HL-60/S4 (cell line): Measurements from ENCODE around the gene EYA2.
"Not testable (repeated sequence)": the region's sequence is repeated elsewhere in the genome, so short reads cannot be mapped to it uniquely, and the experiment has no call there.

Experiments
- in situ Hi-C: fragments of 300-500 bp; cut with MboI; formaldehyde crosslinking; loops from 2 replicates; pipeline ENCODE4 v1.14.3; 2022; ENCODE audit warnings: low sequenced_read_pairs

EYA2 gene

DNA sequence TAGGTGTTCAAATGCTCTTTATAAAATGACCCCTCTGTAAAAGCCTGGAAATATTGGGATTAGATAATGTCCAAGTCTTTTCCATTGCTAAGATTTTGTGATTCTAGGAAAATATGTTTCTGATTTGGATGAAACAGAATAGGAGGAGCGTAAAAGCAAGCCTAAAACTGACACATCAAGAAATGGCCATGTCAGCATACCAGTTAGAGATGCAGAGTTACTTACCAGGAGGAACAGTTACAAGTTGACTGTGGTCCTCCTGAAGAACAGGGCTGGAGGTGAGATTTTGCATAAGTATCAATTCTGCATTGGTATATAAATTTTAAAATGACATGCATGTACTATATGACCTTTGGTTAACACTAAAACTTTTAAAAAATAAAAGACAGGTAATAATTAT is 35.3 kb downstream of the EYA2 start:
- in situ Hi-C loops, result no loop called here

- in situ Hi-C loops, result no loop called here
Measured at GRCh38 chr20:46930640-46931339, 36.1 kb downstream of the EYA2 start.

- in situ Hi-C loops, result no loop called here
Measured at GRCh38 chr20:46931699-46932098, 37.1 kb downstream of the EYA2 start.

DNA sequence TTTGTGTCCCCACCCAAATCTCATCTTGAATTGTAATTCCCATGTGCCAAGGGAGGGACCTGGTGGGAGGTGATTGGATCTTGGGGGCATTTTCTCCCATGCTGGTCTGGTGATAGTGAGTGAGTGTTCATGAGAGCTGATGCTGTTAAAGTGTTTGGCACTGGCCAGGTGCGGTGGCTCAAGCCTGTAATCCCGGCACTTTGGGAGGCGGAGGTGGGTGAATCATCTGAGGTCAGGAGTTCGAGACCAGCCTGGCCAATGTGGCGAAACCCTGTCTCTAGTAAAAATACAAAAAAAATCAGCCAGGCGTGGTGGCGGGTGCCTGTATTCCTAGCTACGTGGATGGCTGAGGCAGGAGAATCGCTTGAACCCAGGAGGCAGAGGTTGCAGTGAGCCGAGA is 37.8 kb downstream of the EYA2 start:
- in situ Hi-C loops, result not testable (repeated sequence)

DNA sequence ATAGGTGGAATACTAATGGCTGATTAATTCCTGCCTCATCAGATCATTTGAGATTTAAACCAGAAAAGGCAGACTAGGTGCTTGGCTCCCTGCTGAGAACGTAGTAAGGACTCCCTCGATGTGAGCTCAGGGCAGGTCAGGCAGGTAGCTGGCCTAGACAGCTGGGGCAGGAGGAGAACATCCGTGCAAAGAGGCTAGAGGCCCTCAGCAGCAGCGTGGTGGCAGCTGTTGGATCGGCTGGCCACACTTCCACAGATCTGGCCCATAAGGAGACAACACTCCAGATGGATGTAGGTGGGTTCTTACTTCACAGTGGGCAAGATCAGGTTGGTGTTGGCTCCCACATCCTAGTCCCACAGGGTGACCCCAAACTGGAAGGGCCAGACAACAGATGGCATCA is 38.5 kb downstream of the EYA2 start:
- in situ Hi-C loops, result no loop called here

GRCh38 chr20:46934746-46935287 is 40.2 kb downstream of the EYA2 start:
- in situ Hi-C loops, result no loop called here

- in situ Hi-C loops, result no loop called here
Measured at GRCh38 chr20:46935394-46936017, 40.9 kb downstream of the EYA2 start.

- in situ Hi-C loops, result no loop called here
Measured at GRCh38 chr20:46936415-46937156, 41.9 kb downstream of the EYA2 start.

- in situ Hi-C loops, result no loop called here
Measured at GRCh38 chr20:46937157-46937523, 42.5 kb downstream of the EYA2 start.

GRCh38 chr20:46937533-46938226 is 43.0 kb downstream of the EYA2 start:
- in situ Hi-C loops, result no loop called here

DNA sequence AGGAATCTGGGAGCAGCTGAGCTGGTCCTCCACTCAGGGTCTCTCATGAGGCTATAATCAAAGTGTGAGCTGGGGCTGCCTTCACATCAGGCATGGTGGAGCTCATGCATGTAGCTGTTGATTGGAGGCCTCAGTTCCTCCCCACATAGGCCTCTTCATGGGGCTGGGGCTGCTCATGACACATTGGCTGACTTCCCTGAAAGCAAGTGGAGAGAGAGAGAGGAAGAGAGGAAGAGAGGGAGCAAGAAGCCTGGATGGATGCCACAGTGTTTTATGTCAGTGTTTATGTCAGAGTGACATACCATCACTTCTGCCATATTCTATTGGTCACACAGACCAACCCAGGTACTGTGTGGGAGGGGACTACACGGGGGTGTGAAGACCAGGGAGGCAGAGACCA is 43.8 kb downstream of the EYA2 start:
- in situ Hi-C loops, result no loop called here

GRCh38 chr20:46939031-46939965 is 44.7 kb downstream of the EYA2 start:
- in situ Hi-C loops, result no loop called here

DNA sequence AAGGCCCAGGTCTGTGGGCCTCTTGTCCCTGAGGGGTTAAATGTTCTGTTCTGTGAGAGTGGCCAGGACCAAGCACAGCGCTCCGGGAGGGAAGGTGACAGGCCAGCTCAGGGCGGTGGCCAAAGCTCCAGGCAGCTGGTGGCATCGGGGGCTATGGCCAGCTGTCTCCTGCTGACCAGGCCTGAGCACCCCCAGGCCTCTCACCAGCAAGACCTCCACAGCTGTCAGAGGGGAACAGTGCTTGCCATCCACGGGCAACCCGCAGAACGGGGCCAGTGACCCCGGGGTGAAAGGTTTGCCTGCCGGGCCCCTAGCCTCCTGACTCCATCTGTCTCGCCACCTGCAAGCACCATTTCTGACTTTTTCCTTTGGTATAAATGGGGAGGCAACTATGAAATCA is 46.0 kb downstream of the EYA2 start:
- in situ Hi-C loops, result no loop called here

- in situ Hi-C loops, result no loop called here
Measured at GRCh38 chr20:46941404-46941803, 46.8 kb downstream of the EYA2 start.

DNA sequence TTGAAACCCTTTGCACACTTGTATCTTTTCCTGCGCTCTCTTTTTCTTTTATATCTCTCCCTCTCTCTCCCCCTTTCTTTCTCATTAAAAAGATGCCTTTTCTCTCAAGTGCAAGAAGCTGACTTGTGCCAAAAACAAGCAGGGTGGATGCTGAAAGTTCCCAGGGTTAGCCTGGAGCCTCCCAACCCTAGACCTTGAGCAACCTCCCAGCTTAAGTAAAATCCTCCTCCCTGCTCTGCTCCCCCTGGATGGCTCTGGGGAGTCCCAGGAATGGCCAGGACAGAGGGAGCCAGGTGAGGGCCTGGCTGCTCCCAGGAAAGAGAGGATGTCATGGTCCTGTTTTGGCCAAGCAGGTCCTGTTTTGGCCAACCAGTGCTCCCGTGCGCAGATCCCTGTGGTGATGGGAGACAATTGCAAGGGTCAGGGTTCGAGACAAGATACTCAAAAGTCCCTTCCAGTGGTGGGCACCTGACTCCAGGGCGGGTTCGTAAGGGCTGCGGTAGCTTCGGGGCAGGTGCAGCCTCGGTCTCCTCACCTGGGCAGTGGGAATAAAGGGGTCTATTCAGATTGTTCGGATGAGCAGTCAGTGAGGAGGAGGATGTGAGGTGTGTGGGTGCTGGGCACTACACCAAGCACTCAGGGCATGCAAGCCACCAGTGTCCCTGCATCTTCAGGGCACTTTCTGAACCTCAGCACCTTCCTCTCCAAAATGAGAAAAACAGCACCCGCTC is 49.4 kb downstream of the EYA2 start:
- in situ Hi-C loops, result no loop called here

- in situ Hi-C loops, result no loop called here
Measured at GRCh38 chr20:46945465-46945864, 50.8 kb downstream of the EYA2 start.

DNA sequence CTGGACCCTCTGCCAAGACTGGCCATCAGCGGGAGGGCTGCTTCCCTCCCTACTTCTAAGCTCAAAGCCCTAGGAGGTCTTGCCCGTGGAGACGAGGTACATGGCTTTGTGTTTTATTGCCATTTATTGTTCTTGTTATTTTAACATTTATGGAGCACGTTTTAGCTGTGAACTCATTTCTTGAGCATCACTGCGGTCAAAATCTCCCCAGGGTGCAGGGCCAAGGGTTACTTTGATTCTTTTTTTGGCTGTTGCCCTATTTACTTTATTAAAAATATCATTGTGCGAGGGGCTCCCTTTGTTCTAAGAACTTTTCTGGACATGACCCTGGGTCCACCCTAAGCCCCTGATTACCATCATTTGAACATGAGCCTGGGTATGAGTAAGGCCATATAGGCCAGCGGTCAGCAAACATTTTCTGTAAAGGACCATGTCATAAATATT is 51.6 kb downstream of the EYA2 start:
- in situ Hi-C loops, result no loop called here

DNA sequence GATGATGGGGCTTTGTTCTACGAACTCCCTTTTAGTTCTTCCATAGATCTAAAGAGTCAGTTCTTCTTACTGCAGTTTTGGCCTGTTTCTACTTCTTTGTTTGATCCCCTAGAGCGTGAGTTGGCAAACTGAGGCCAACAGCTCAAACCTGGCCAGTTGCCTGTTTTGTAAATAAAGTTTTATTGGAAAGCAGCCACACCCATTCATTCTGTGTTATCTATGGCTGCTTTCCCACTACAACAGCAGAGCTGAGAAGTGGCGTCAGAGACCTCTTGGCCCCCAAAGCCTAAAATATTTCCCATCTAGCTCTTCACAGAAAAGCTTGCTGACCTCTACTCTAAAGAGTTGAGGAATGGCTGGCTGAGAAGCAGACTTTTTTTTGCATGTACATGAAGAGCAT is 52.2 kb downstream of the EYA2 start:
- in situ Hi-C loops, result no loop called here

- in situ Hi-C loops, result no loop called here
Measured at GRCh38 chr20:46948081-46948480, 53.4 kb downstream of the EYA2 start.
